ENCODE measurements around the gene TMEM86B. TPM values are rescaled to one million over a fixed set of nuclear protein-coding genes. Genes with fewer than 3 reads are reported as not detected.
A peak's percentile ranks its signal among the peaks of the same experiment; 100 is the strongest.

The TMEM86B gene
- 10 to 100 TPM in 1 of 2 experiments, 1 to 10 TPM in 1; 8.5 to 10.3 TPM for total RNA-seq
- polyA plus RNA-seq, result 2.9 TPM

- no peak within 1 kb of the TSS for H3K4me3 ChIP-seq (ENCODE audit: low read length)
- Mint-ChIP-seq H3K27me3 (no peaks in the 10 kb centered on the region), H3K36me3 (peaks cover 3 to 77% (median 5%) of the 10 kb centered on the region in 3 donors), H3K4me1 (peaks cover 0 to 4% (median 3%) of the 10 kb centered on the region in 3 donors), H3K4me3 (no peak within 1 kb of the TSS), H3K9me3 (no peaks in the 10 kb centered on the region), H3K27ac (peak within 1 kb of the TSS in 3 of 8 donors; percentile 46 to 69 (median 50))
- H3K4me1 ChIP-seq (ENCODE audit: insufficient read depth, low read length), result no peaks in the 10 kb centered on the region
- DNase-seq, result no peak
- H3K9me3 ChIP-seq (ENCODE audit: low read length), result no peaks in the 10 kb centered on the region
- H3K27me3 ChIP-seq (ENCODE audit: insufficient read depth, low read length, poor library complexity, severe bottlenecking), result no peaks in the 10 kb centered on the region
- ChIA-PET POLR2A (no interaction called here), CTCF (no interaction called here)
- H3K36me3 ChIP-seq (ENCODE audit: insufficient read depth, low read length), result peaks cover 33% of the 10 kb centered on the region
- H3K27ac ChIP-seq (ENCODE audit: low read depth, low read length), result no peak within 1 kb of the TSS
Measured at GRCh38 chr19:55228403-55229031, at the start of gene TMEM86B. TMEM86B (minus strand) TSS chr19:55228763; CDS start chr19:55228741, 22 bp downstream.

- CTCF ChIA-PET, result interaction anchor here (0.8 to 2.5 kb wide), 2 partner anchors 15 to 18 kb away, joined by 3 to 9 read pairs; partner anchors contain the start of gene PPP6R1
- Histone ChIP-seq H3K9me3 (ENCODE audit: low read length) (no peaks in the 10 kb centered on the region), H3K27me3 (ENCODE audit: insufficient read depth, low read length, poor library complexity, severe bottlenecking) (no peaks in the 10 kb centered on the region), H3K4me1 (ENCODE audit: insufficient read depth, low read length) (peaks cover 22% of the 10 kb centered on the region), H3K27ac (ENCODE audit: low read depth, low read length) (peak overlapping the region; percentile 74), H3K4me3 (ENCODE audit: low read length) (no peak overlapping the region), H3K36me3 (ENCODE audit: insufficient read depth, low read length) (peaks cover 10% of the 10 kb centered on the region)
- POLR2A ChIA-PET, result interaction anchor here (1.0 to 1.5 kb wide), 2 partner anchors 18 to 23 kb away, joined by 3 to 4 read pairs; partner anchors contain the start of gene PPP6R1
- H3K4me3 Mint-ChIP-seq, result peak overlapping the region in 6 of 7 donors; percentile 56 to 81 (median 65)
- peaks cover 38 to 55% (median 42%) of the 10 kb centered on the region in 3 donors for H3K4me1 Mint-ChIP-seq
- no peaks in the 10 kb centered on the region for H3K9me3 Mint-ChIP-seq
- peaks cover 0 to 47% (median 5%) of the 10 kb centered on the region in 3 donors for H3K36me3 Mint-ChIP-seq
- DNase-seq, result no peak
- H3K27me3 Mint-ChIP-seq, result peaks cover 0 to 4% of the 10 kb centered on the region in 2 donors
- H3K27ac Mint-ChIP-seq, result peak overlapping the region in 3 of 8 donors; percentile 73 to 94 (median 83)
Measured at GRCh38 chr19:55277494-55277893, 48.9 kb upstream of the TMEM86B start.

- Mint-ChIP-seq H3K27ac (peak overlapping the region; percentile 72 to 94 (median 86)), H3K36me3 (peaks cover 5 to 54% (median 11%) of the 10 kb centered on the region in 3 donors), H3K9me3 (no peaks in the 10 kb centered on the region), H3K4me1 (peaks cover 38 to 52% (median 39%) of the 10 kb centered on the region in 3 donors), H3K4me3 (peak overlapping the region; percentile 63 to 84 (median 68)), H3K27me3 (peaks cover 0 to 4% of the 10 kb centered on the region in 2 donors)
- no peaks in the 10 kb centered on the region for H3K9me3 ChIP-seq (ENCODE audit: low read length)
- H3K27ac ChIP-seq (ENCODE audit: low read depth, low read length), result peak overlapping the region; percentile 74
- H3K27me3 ChIP-seq (ENCODE audit: insufficient read depth, low read length, poor library complexity, severe bottlenecking), result no peaks in the 10 kb centered on the region
- peaks cover 22% of the 10 kb centered on the region for H3K4me1 ChIP-seq (ENCODE audit: insufficient read depth, low read length)
- ChIA-PET CTCF (interaction anchor here (2.5 kb wide), 1 partner anchor 16 kb away, joined by 9 read pairs; no protein-coding TSS in a partner anchor), POLR2A (interaction anchor here (1.0 to 1.5 kb wide), 2 partner anchors 17 to 23 kb away, joined by 3 to 4 read pairs; partner anchors contain the start of gene PPP6R1)
- no peak overlapping the region for H3K4me3 ChIP-seq (ENCODE audit: low read length)
- DNase-seq, result no peak
- H3K36me3 ChIP-seq (ENCODE audit: insufficient read depth, low read length), result peaks cover 10% of the 10 kb centered on the region
Measured at GRCh38 chr19:55276720-55277430, 48.3 kb upstream of the TMEM86B start.

- H3K9me3 Mint-ChIP-seq, result no peaks in the 10 kb centered on the region
- Histone ChIP-seq H3K4me1 (ENCODE audit: insufficient read depth, low read length) (peaks cover 22% of the 10 kb centered on the region), H3K27ac (ENCODE audit: low read depth, low read length) (peak overlapping the region; percentile 74), H3K27me3 (ENCODE audit: insufficient read depth, low read length, poor library complexity, severe bottlenecking) (no peaks in the 10 kb centered on the region), H3K4me3 (ENCODE audit: low read length) (no peak overlapping the region), H3K9me3 (ENCODE audit: low read length) (no peaks in the 10 kb centered on the region), H3K36me3 (ENCODE audit: insufficient read depth, low read length) (peaks cover 10% of the 10 kb centered on the region)
- peaks cover 5 to 59% (median 12%) of the 10 kb centered on the region in 3 donors for H3K36me3 Mint-ChIP-seq
- ChIA-PET CTCF (interaction anchor here (0.9 to 2.5 kb wide), 2 partner anchors 16 to 63 kb away, joined by 3 to 9 read pairs; no protein-coding TSS in a partner anchor), POLR2A (interaction anchor here (0.6 to 1.5 kb wide), 4 partner anchors 13 to 129 kb away, joined by 3 to 6 read pairs (median 4); partner anchors contain the start of gene PPP6R1)
- H3K27me3 Mint-ChIP-seq, result peaks cover 0 to 2% of the 10 kb centered on the region in 2 donors
- H3K4me1 Mint-ChIP-seq, result peaks cover 34 to 48% (median 35%) of the 10 kb centered on the region in 3 donors
- DNase-seq, result peak in 2 of 5 donors; percentile 43 to 57
- peak overlapping the region; percentile 63 to 84 (median 68) for H3K4me3 Mint-ChIP-seq
- peak overlapping the region; percentile 83 to 94 (median 86) for H3K27ac Mint-ChIP-seq
Measured at GRCh38 chr19:55275851-55276719, 47.5 kb upstream of the TMEM86B start.

- Mint-ChIP-seq H3K9me3 (no peaks in the 10 kb centered on the region), H3K4me3 (peak overlapping the region in 1 of 7 donors; percentile 50), H3K27me3 (no peaks in the 10 kb centered on the region), H3K27ac (no peak overlapping the region), H3K36me3 (peaks cover 5 to 71% (median 19%) of the 10 kb centered on the region in 3 donors), H3K4me1 (peaks cover 18 to 28% (median 18%) of the 10 kb centered on the region in 3 donors)
- no peak for DNase-seq
- CTCF ChIA-PET, result no interaction called here
- Histone ChIP-seq H3K4me3 (ENCODE audit: low read length) (no peak overlapping the region), H3K9me3 (ENCODE audit: low read length) (no peaks in the 10 kb centered on the region), H3K36me3 (ENCODE audit: insufficient read depth, low read length) (peaks cover 10% of the 10 kb centered on the region), H3K4me1 (ENCODE audit: insufficient read depth, low read length) (peaks cover 9% of the 10 kb centered on the region), H3K27ac (ENCODE audit: low read depth, low read length) (no peak overlapping the region), H3K27me3 (ENCODE audit: insufficient read depth, low read length, poor library complexity, severe bottlenecking) (no peaks in the 10 kb centered on the region)
- POLR2A ChIA-PET, result no interaction called here
Measured at GRCh38 chr19:55273978-55274707, 45.6 kb upstream of the TMEM86B start.

- H3K9me3 Mint-ChIP-seq, result no peaks in the 10 kb centered on the region
- H3K9me3 ChIP-seq (ENCODE audit: low read length), result no peaks in the 10 kb centered on the region
- H3K27ac Mint-ChIP-seq, result no peak overlapping the region
- POLR2A ChIA-PET, result interaction anchor here (1.1 kb wide), 1 partner anchor 13 kb away, joined by 3 read pairs; no protein-coding TSS in a partner anchor
- H3K4me1 ChIP-seq (ENCODE audit: insufficient read depth, low read length), result peaks cover 3% of the 10 kb centered on the region
- no peak overlapping the region for H3K4me3 ChIP-seq (ENCODE audit: low read length)
- peaks cover 13 to 17% (median 13%) of the 10 kb centered on the region in 3 donors for H3K4me1 Mint-ChIP-seq
- no peak overlapping the region for H3K27ac ChIP-seq (ENCODE audit: low read depth, low read length)
- peaks cover 10% of the 10 kb centered on the region for H3K36me3 ChIP-seq (ENCODE audit: insufficient read depth, low read length)
- H3K4me3 Mint-ChIP-seq, result no peak overlapping the region
- peaks cover 5 to 64% (median 19%) of the 10 kb centered on the region in 3 donors for H3K36me3 Mint-ChIP-seq
- H3K27me3 ChIP-seq (ENCODE audit: insufficient read depth, low read length, poor library complexity, severe bottlenecking), result no peaks in the 10 kb centered on the region
- CTCF ChIA-PET, result no interaction called here
- no peak for DNase-seq
- H3K27me3 Mint-ChIP-seq, result no peaks in the 10 kb centered on the region
Measured at GRCh38 chr19:55272142-55272541, 43.6 kb upstream of the TMEM86B start.

Data from CD8-positive, alpha-beta memory T cell (primary cell).